ENCODE results near the gene CCNY. TPM values are rescaled to one million over a fixed set of nuclear protein-coding genes. Genes with fewer than 3 reads are reported as not detected.

The CCNY gene
- total and polyA plus RNA-seq, 2 experiments from 2014 or later, result 51.5 to 55.8 TPM

DNA sequence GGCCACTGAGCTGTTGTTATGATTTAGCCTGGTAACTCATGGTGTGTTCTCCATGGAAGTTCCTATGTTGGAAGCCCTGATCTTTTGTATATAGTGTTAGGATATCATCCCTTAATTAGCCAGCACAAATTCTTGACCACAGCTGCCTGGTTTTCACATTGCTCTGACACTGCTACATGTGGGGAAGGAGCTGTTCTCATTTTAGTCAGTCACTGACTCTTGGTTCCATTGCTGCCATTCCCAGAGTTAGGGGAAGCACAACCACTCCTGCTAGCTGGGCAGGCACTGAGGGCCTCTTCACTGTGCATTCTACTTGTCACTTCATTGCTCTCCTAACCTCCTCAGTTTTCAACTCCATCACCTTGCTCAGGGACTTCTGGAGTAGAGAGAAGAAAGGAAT, 170.4 kb downstream of the CCNY start:
- Histone ChIP-seq H3K4me2 (no peak overlapping the region), H3K27me3 (no peaks in the 10 kb centered on the region), H2AFZ (no peak overlapping the region), H4K20me1 (ENCODE audit: insufficient read depth, poor library complexity, severe bottlenecking) (peaks cover 10% of the 10 kb centered on the region), H3K36me3 (replicated peaks; ENCODE audit: insufficient read depth, low read depth) (no peaks in the 10 kb centered on the region), H3K27ac (no peak overlapping the region), H3K9me2 (replicated peaks; ENCODE audit: insufficient read depth) (no peaks in the 10 kb centered on the region), H3K79me2 (peaks cover 64% of the 10 kb centered on the region), H3K4me1 (ENCODE audit: insufficient read depth) (peaks cover 10% of the 10 kb centered on the region), H3K4me3 (no peak overlapping the region), H3K9me3 (ENCODE audit: low read depth) (no peaks in the 10 kb centered on the region)
- DNase-seq (ENCODE audit: low spot score), result no peak
- TF ChIP-seq EZH2 (IDR thresholded peaks at IDR 0.05; ENCODE audit: borderline replicate concordance) (no peak), EZH2phosphoT487 (IDR thresholded peaks at IDR 0.05; ENCODE audit: low read depth, severe bottlenecking, unreplicated experiment) (no peak), CTCF (IDR thresholded peaks at IDR 0.05; ENCODE audit: poor library complexity) (no peak)

GRCh38 chr10:35507519-35508109, 171.3 kb downstream of the CCNY start:
- no peak overlapping the region for H3K4me2 ChIP-seq
- peaks cover 65% of the 10 kb centered on the region for H3K79me2 ChIP-seq
- TF ChIP-seq CTCF (IDR thresholded peaks at IDR 0.05; ENCODE audit: poor library complexity) (no peak), EZH2 (IDR thresholded peaks at IDR 0.05; ENCODE audit: borderline replicate concordance) (no peak), EZH2phosphoT487 (IDR thresholded peaks at IDR 0.05; ENCODE audit: low read depth, severe bottlenecking, unreplicated experiment) (no peak)
- no peak overlapping the region for H3K4me3 ChIP-seq
- H3K9me2 ChIP-seq (replicated peaks; ENCODE audit: insufficient read depth), result no peaks in the 10 kb centered on the region
- WGBS (ENCODE audit: low lambda C conversion rate, missing lambda C conversion rate), result 94% methylated on average over 8 of the region's 8 CpGs
- peaks cover 10% of the 10 kb centered on the region for H4K20me1 ChIP-seq (ENCODE audit: insufficient read depth, poor library complexity, severe bottlenecking)
- DNase-seq (ENCODE audit: low spot score), result no peak
- no peaks in the 10 kb centered on the region for H3K36me3 ChIP-seq (replicated peaks; ENCODE audit: insufficient read depth, low read depth)
- no peaks in the 10 kb centered on the region for H3K27me3 ChIP-seq
- H3K4me1 ChIP-seq (ENCODE audit: insufficient read depth), result peaks cover 10% of the 10 kb centered on the region
- no peak overlapping the region for H3K27ac ChIP-seq
- H3K9me3 ChIP-seq (ENCODE audit: low read depth), result no peaks in the 10 kb centered on the region
- H2AFZ ChIP-seq, result no peak overlapping the region

GRCh38 chr10:35508647-35509046, 172.3 kb downstream of the CCNY start:
- WGBS (ENCODE audit: low lambda C conversion rate, missing lambda C conversion rate), result 92% methylated on average over 1 of the region's 1 CpG
- H3K27me3 ChIP-seq, result no peaks in the 10 kb centered on the region
- H3K27ac ChIP-seq, result no peak overlapping the region
- H3K9me3 ChIP-seq (ENCODE audit: low read depth), result no peaks in the 10 kb centered on the region
- H3K4me1 ChIP-seq (ENCODE audit: insufficient read depth), result peaks cover 10% of the 10 kb centered on the region
- no peak overlapping the region for H3K4me2 ChIP-seq
- no peak for DNase-seq (ENCODE audit: low spot score)
- no peaks in the 10 kb centered on the region for H3K36me3 ChIP-seq (replicated peaks; ENCODE audit: insufficient read depth, low read depth)
- H3K4me3 ChIP-seq, result no peak overlapping the region
- no peak for TF ChIP-seq CTCF (IDR thresholded peaks at IDR 0.05; ENCODE audit: poor library complexity)
- TF ChIP-seq EZH2phosphoT487 (IDR thresholded peaks at IDR 0.05; ENCODE audit: low read depth, severe bottlenecking, unreplicated experiment), result no peak
- TF ChIP-seq EZH2 (IDR thresholded peaks at IDR 0.05; ENCODE audit: borderline replicate concordance), result no peak
- H4K20me1 ChIP-seq (ENCODE audit: insufficient read depth, poor library complexity, severe bottlenecking), result peaks cover 10% of the 10 kb centered on the region
- H2AFZ ChIP-seq, result no peak overlapping the region
- H3K9me2 ChIP-seq (replicated peaks; ENCODE audit: insufficient read depth), result no peaks in the 10 kb centered on the region
- H3K79me2 ChIP-seq, result peaks cover 70% of the 10 kb centered on the region

Data from hepatocyte (in vitro differentiated cells).